Heart left ventricle (tissue), 16 donors: ENCODE measurements around the gene MEX3C. TPM values are rescaled to one million over a fixed set of nuclear protein-coding genes. Genes with fewer than 3 reads are reported as not detected.

Source experiments
- ATAC-seq, 4 donors: fragments of 200-7000 bp; cut with Tn5 transposase; one replicate each; pipeline ENCODE4 v1.9.1; 2020 to 2022; ENCODE audit warnings: moderate library complexity in 4 of 4, mild to moderate bottlenecking in 3 of 4, moderate number of reproducible peaks in 1 of 4
- DNase-seq, 5 donors: peaks; one replicate each; pipeline ENCODE4 v3.0.0-alpha.2; 2020
- H3K27ac ChIP-seq, 12 donors: fragments of 200-600 bp; sonication (generic) in 4 of 12; one replicate each; pipeline versions ENCODE4 v1.5.0 to v1.8.0; 2016 to 2022; ENCODE audit warnings: mild to moderate bottlenecking in 2 of 12
- H3K27me3 ChIP-seq, 9 donors: fragments of 200-600 bp; sonication (generic) in 2 of 9; one replicate each; pipeline versions ENCODE4 v1.5.1 to v1.8.0; 2016 to 2022; ENCODE audit warnings: mild to moderate bottlenecking in 3 of 9
- H3K36me3 ChIP-seq, 9 donors: fragments of 200-600 bp; sonication (generic) in 2 of 9; one replicate each; pipeline versions ENCODE4 v1.5.0 to v1.8.0; 2018 to 2022; ENCODE audit warnings: mild to moderate bottlenecking in 2 of 9
- H3K4me1 ChIP-seq, 12 donors: fragments of 200-600 bp; sonication (generic) in 4 of 12; one replicate each; pipeline versions ENCODE4 v1.5.0 to v1.8.0; 2016 to 2022; ENCODE audit warnings: mild to moderate bottlenecking in 3 of 12
- H3K4me3 ChIP-seq, 12 donors: fragments of 200-600 bp; sonication (generic) in 4 of 12; one replicate each; pipeline versions ENCODE4 v1.5.0 to v1.8.0; 2017 to 2022; ENCODE audit warnings: mild to moderate bottlenecking in 9 of 12, moderate library complexity in 4 of 12
- H3K9me3 ChIP-seq, 12 donors: fragments of 200-600 bp; sonication (generic) in 4 of 12; one replicate each; pipeline versions ENCODE4 v1.5.0 to v1.8.0; 2016 to 2022; ENCODE audit warnings: mild to moderate bottlenecking in 1 of 12
- POLR2A ChIP-seq, 2 donors: fragments of 450-650 bp; IDR thresholded peaks; one replicate each; pipeline ENCODE4 v1.6.1; 2017; ENCODE audit warnings: antibody characterized with exemption in 2 of 2, mild to moderate bottlenecking in 2 of 2, moderate library complexity in 2 of 2
- WGBS, 4 donors: extraction: QIAGEN DNeasy Blood & Tissue Kit in 2 of 4; methylation state at CpG; one replicate each; pipeline versions ENCODE4 v1.1.5 to v1.1.7; 2013 to 2018; 5-methylcytosine and 5-hydroxymethylcytosine counted together
- intact Hi-C, 10 donors: fragments of 100-400 bp; cut with DNase I; formaldehyde crosslinking; loops; one replicate each; pipeline versions ENCODE4 v1.11.1 to v1.14.2; 2022
- polyA plus RNA-seq, 2 donors: library from polyadenylated mRNA; stranded (reverse); fragments of 200-250 nt; gene quantifications; one replicate each; pipeline ENCODE4 v1.2.3, GENCODE V29; 2013
- total RNA-seq, 9 donors: library from RNA; depleted of rRNA in 2 of 9; stranded (reverse); fragments of >200 nt in 2 of 9; fragmentation: NEBNext Ultra II Directional in 3 of 9; extraction: Animal tissue kit (Norgen Biotek cat#: 25700) in 3 of 9; gene quantifications; one replicate each; pipeline versions ENCODE4 v1.1.0 to v1.2.4, GENCODE V29; 2016 to 2023
- TF ChIP-seq, protein P1 (sequence below), 12 donors: fragments of 200-600 bp; sonication (generic) in 4 of 12; IDR thresholded peaks; one replicate each; pipeline versions ENCODE4 v1.5.0 to v1.8.0; 2018 to 2022; ENCODE audit warnings: antibody characterized with exemption in 12 of 12, mild to moderate bottlenecking in 5 of 12
- donor health status: ischemic (EF 13 %, LVEDD 7.1; RV severe dilation, severe dysfunction).
- donor health status: healthy with polysubstance abuse.
- donor health status: DM: no; HTN: yes; CAD: no.
- donor health status: DM: no; HTN: no; CAD: no.
- donor health status: ischemic (EF 25% LVEDD 6.9; RV normal size, moderate dysfunction).
- donor health status: ischemic (EF 25% LVEDD 5.7; RV mildly dilated, moderate dysfunction).
- donor health status: healthy.
- donor health status: DM: yes; HTN: yes; CAD: no.
- donor health status: ischemic (EF 35%, LVEDD 5.7; RV mildly dilated, moderate dysfunction).
- donor health status: nonischemic (EF 11% LVEDD 7.7; RV severe dilation, severe dysfunction).
- donor health status: DM: yes; HTN: yes; CAD: no.
- donor health status: PGD.
- donor health status: ischemic (EF 29% LVEDD 5.4; RV normal size, mild dysfunction).
- donor health status: nonischemic (EF 23%, LVEDD 6.1; RV moderate dilation, normal function).

Gene MEX3C
- total and polyA plus RNA-seq, 11 donors, result 6.2 to 28.2 (median 20.6) TPM

DNA sequence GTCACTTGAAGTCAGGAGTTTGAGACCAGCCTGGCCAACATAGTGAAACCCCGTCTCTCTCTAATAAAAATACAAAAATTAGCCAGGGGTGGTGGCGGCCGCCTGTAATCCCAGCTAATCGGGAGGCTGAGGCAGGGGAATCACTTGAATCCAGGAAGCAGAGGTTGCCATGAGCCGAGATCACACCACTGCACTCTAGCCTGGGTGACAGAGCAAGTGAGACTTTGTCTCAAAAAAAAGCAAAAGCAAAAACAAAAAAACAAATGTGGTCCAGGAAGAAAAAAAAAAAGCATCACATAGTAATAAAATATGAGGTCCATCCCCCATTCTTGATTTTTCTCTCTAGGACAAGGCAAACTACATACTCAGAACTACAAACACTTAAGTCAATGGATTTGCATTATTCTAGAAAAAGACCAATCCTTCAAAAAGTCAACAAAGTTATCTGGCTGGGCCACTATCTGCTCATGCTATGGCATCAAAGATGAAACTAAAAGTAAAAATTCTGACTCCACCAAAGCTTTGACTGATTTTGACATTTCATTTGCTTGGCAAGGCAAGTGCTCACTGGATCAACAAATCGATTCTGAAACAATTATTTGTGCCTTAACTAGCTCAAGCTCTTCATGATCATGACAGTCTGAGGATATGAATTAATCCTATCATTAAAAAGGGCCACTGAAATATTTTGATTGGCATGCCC is 28.4 kb downstream of the MEX3C start:
- Histone ChIP-seq H3K9me3 (no peaks in the 10 kb centered on the region), H3K4me1 (peaks cover 0 to 34% (median 0%) of the 10 kb centered on the region in 12 donors), H3K36me3 (peaks cover 0 to 9% (median 0%) of the 10 kb centered on the region in 9 donors), H3K27me3 (no peaks in the 10 kb centered on the region), H3K4me3 (no peak overlapping the region), H3K27ac (no peak overlapping the region)
- intact Hi-C loops, result no loop called here
- 91 to 95% (median 93%) methylated on average over 6 of the region's 6 CpGs for WGBS, 4 donors
- TF ChIP-seq, protein P1, sequence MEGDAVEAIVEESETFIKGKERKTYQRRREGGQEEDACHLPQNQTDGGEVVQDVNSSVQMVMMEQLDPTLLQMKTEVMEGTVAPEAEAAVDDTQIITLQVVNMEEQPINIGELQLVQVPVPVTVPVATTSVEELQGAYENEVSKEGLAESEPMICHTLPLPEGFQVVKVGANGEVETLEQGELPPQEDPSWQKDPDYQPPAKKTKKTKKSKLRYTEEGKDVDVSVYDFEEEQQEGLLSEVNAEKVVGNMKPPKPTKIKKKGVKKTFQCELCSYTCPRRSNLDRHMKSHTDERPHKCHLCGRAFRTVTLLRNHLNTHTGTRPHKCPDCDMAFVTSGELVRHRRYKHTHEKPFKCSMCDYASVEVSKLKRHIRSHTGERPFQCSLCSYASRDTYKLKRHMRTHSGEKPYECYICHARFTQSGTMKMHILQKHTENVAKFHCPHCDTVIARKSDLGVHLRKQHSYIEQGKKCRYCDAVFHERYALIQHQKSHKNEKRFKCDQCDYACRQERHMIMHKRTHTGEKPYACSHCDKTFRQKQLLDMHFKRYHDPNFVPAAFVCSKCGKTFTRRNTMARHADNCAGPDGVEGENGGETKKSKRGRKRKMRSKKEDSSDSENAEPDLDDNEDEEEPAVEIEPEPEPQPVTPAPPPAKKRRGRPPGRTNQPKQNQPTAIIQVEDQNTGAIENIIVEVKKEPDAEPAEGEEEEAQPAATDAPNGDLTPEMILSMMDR (IDR thresholded peaks at IDR 0.05), result no peak
- TF ChIP-seq POLR2A (IDR thresholded peaks at IDR 0.05), result no peak
- ATAC-seq (no peak), DNase-seq (no peak)

DNA sequence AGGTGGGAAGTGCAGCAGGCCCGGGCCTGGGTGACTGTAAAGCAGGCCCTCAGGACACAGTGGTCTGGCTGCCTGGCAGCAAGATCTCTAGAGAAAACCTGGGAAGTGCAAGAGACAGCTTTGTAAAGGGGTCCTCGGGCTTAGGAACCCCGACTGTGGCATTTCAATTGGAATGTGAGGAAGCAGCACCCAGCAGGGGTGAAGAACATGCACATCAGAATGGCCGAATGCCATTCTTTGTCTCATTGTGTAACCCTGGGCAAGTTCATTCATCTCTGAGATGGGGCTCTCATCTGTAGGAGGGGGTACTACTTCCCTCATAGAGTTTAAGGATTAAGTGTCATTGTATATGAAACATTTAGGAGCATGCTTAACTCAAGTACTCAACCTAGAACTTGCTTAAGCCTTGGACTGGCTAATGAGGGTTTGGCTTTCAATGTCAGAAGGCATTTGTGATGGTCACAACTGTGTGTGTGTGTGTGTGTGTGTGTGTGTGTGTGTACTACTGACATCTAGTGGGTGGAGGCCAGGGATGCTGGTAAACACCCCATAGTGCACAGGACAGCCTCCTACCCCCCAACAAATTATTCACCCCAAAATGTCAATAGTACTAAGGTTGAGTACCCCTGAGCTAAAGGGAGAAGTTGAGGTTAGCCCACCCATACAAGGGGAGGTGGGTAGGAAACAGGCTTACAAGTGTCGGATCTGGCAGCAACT is 29.3 kb downstream of the MEX3C start:
- Histone ChIP-seq H3K4me3 (no peak overlapping the region), H3K4me1 (peaks cover 0 to 34% (median 0%) of the 10 kb centered on the region in 12 donors), H3K9me3 (no peaks in the 10 kb centered on the region), H3K27ac (no peak overlapping the region), H3K27me3 (no peaks in the 10 kb centered on the region), H3K36me3 (peaks cover 0 to 5% (median 0%) of the 10 kb centered on the region in 9 donors)
- DNase-seq (no peak), ATAC-seq (no peak)
- TF ChIP-seq POLR2A (IDR thresholded peaks at IDR 0.05), result no peak
- TF ChIP-seq, protein P1 (IDR thresholded peaks at IDR 0.05), result no peak
- intact Hi-C loops, result no loop called here
- 75 to 80% (median 76%) methylated on average over 4 to 5 of the region's 5 CpGs for WGBS, 4 donors

DNA sequence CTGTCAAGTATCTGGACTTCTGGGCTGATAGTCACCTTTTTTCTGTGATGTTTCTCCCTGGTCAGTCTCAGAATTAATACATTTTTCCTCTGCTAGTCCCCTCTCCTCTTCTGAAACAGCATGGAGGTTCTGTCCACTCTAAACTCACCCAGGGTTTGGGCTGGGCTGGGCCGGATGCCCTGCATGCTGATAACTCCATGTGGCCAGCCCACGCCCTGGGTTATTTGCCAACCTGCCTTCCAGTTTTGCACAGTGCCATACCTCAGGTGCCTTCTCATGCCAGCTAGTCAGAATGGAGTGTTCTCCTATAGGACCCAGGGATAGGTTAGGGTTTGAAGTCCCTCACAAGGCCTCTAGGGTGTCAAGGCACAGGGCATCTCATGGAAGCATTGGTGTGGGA is 32.2 kb downstream of the MEX3C start:
- peaks cover 0 to 12% (median 0%) of the 10 kb centered on the region in 12 donors for H3K4me1 ChIP-seq
- intact Hi-C loops, result no loop called here
- no peak overlapping the region for H3K27ac ChIP-seq
- H3K4me3 ChIP-seq, result no peak overlapping the region
- H3K36me3 ChIP-seq, result no peaks in the 10 kb centered on the region
- TF ChIP-seq, protein P1 (IDR thresholded peaks at IDR 0.05), result no peak
- no peak for TF ChIP-seq POLR2A (IDR thresholded peaks at IDR 0.05)
- DNase-seq (no peak), ATAC-seq (no peak)
- H3K9me3 ChIP-seq, result no peaks in the 10 kb centered on the region
- WGBS, 4 donors, result 87 to 98% (median 93%) methylated on average over 2 of the region's 2 CpGs
- no peaks in the 10 kb centered on the region for H3K27me3 ChIP-seq

DNA sequence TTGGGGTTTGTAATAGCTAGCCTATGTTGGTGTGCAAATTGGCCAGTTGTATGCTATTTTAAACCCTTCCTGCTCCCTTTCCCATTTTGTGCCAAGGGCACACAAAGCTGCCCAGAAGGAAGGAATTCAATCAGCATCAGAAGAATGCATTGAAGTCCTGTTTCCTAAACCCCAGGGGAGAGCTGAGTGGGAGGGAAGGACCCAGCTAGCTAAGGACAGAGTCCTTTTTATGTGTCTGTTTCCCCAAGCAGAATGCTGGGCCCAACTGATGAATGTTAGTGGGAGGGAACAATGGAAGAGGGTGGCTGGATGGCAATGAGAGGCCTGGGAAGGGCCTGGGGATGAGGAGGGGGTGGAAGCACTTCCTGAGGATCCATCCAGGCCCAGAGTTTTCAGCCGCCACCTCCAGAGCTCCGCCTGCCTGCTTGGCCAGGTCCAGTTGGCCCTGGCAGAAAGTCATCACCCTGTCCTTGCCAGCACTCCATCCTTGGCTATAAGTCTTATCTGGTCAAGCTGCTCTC is 32.7 kb downstream of the MEX3C start:
- H3K4me3 ChIP-seq, result no peak overlapping the region
- H3K27ac ChIP-seq, result no peak overlapping the region
- no peaks in the 10 kb centered on the region for H3K9me3 ChIP-seq
- no peaks in the 10 kb centered on the region for H3K36me3 ChIP-seq
- no peak for DNase-seq
- peaks cover 0 to 10% (median 0%) of the 10 kb centered on the region in 12 donors for H3K4me1 ChIP-seq
- intact Hi-C loops, result no loop called here
- TF ChIP-seq POLR2A (IDR thresholded peaks at IDR 0.05), result no peak
- TF ChIP-seq, protein P1 (IDR thresholded peaks at IDR 0.05), result no peak
- WGBS, 4 donors, result 80 to 98% (median 90%) methylated on average over 2 of the region's 2 CpGs
- no peaks in the 10 kb centered on the region for H3K27me3 ChIP-seq
- ATAC-seq, result no peak
